Activated CD4-positive, CD25-positive, alpha-beta regulatory T cell treated with anti-CD3 and anti-CD28 coated beads, Interleukin-2, amount 50 U/mL, for 16 hours (primary cell): ENCODE results near the gene ANXA4.
"Not testable (repeated sequence)": the region's sequence is repeated elsewhere in the genome, so short reads cannot be mapped to it uniquely, and the experiment has no call there.

Experiments
- DNase-seq: peaks from one replicate; pipeline ENCODE4 v3.0.0-alpha.2; 2020; ENCODE audit warnings: low read depth, low spot score

The ANXA4 gene

GRCh38 chr2:69776886-69777785, 35.2 kb downstream of the ANXA4 start:
- DNase-seq = no peak

DNA sequence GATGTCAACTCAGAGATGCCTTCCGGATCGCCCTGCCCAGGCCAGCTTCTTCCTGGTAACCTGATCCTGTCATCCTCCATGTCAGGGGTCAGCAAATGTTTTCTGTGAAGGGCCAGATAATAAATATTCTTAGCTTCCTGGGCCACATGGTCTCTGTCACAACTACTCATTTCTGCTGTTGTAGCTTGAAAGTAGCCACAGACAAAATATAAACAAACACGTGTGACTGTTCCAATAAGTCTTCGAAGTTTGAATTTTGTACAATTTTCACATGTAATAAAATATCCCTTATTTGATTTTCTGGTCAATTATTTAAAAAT, 35.8 kb downstream of the ANXA4 start:
- no peak for DNase-seq

DNA sequence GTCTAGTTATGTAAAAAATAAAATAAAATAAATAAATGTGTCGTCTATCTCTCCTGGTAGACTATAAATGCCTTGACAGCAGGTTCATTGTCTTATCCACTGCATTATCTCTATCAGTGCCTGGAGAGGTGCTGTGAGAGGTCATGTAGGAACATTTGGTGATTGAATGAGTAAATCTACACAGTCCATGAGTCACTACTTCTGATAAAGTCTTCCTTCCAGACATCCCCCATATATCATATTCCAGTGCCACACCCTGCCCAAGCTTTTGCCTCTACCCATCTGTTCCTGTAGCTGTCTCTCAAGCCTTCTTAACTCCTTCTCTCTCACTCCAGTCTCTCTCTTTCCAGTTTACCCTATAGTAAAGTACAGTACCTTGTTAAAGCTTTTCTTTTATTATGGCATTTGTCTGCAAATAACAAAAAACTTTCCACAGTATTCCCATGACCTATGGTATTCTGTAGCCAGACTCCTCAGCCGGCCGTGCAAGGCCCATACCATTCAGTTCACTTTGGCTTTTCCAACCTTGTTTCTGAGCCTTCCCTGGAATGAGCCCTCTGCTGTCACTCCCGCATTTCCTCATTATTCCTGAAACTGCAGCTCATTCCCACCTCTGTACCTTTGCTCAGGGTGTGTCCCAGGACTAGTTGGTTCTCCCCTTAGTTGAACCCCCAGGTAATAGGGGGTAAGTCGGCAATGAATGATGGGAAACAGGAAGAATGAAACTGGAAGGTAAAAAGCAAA, 37.5 kb downstream of the ANXA4 start:
- DNase-seq = no peak

- DNase-seq = no peak
These were observed 39.0 kb downstream of the ANXA4 start for GRCh38 chr2:69780921-69781320.

GRCh38 chr2:69781321-69782248, 39.7 kb downstream of the ANXA4 start:
- DNase-seq = no peak

DNA sequence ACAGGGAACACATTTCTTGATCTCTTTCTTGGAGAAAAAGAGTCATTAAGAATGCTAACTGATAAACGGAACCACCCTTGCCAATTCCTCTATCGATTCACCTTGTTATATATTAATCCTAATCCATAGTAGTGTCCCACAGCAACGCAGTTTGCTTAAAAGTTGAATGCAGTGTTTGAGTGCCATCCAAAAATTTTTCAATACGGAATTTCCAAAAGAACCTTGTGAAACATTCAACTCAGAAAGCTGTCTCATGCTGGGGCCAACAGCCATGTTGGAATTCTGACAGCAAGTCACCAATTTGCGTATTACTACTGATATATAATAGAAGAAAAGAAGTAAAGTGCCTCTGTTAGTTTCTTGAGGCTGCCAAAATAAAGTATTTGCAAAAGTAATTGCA, 42.3 kb downstream of the ANXA4 start:
- DNase-seq = no peak

DNA sequence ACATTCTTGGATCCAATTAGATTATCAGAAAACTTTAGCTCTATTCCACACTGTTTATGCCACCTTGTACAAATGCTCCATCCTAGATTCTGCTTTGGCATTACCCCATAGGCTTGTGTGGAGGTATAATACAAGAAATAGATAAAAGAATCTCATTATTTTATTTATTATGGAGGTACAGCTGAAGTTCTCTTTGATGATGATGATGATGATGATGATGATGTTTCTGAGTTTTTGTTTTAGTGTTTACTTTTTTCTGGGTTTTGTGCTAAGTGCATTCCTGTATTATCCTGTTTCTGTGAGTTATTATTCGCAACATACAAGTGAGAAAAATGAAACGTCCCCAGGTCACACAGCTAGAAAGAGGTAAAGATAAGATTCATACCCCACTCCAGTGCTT, 43.4 kb downstream of the ANXA4 start:
- no peak for DNase-seq

DNA sequence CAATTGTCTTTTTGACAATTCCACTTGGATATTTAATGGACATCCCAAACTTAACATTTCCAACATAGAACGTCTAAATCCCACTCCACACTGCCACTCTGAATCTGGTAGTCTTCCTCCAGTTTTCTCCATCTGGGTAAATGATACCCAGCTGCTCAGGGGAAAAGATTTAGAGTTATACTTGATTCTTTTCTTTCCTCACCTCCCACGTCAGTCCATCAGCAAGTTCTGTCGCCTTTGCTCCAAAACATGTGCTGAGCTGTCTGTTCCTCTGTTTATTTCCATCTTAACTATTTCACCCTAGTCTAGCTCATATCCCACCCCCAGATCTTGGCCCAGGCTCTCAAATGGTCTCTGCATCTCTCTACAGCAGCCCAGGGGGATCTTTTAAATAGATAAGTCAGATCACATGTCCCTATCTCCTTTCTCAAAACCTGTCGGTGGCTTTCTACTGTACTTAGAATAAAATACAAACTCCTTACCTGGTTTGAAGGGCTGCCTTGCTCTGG, 44.2 kb downstream of the ANXA4 start:
- DNase-seq = no peak

GRCh38 chr2:69789175-69789721, 47.3 kb downstream of the ANXA4 start:
- no peak for DNase-seq

GRCh38 chr2:69789772-69790600, 48.1 kb downstream of the ANXA4 start:
- no peak for DNase-seq

- DNase-seq = no peak
These were observed 48.6 kb downstream of the ANXA4 start for GRCh38 chr2:69790601-69790959.

- no peak for DNase-seq
These were observed 49.1 kb downstream of the ANXA4 start for GRCh38 chr2:69791045-69791444.

GRCh38 chr2:69796174-69796573, 54.2 kb downstream of the ANXA4 start:
- no peak for DNase-seq

DNA sequence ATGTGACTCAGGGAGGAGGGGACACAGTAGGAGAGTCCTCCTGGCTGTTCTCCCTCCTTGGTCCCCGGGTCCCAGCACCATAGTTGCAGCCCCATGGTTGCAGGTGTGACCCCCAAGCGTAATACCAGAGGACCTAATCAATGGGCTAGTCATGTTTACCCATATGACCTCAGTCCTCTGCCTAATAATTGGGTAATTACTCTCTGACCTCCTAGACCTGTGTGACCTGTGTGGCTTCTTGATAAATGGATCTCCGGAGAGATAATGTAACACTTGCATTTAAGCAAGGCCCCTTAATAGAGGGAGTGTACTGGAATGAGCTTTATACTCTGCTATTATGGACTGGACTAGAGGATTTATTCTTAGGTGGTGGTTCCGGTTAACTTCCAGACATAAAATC, 55.3 kb downstream of the ANXA4 start:
- DNase-seq = no peak

DNA sequence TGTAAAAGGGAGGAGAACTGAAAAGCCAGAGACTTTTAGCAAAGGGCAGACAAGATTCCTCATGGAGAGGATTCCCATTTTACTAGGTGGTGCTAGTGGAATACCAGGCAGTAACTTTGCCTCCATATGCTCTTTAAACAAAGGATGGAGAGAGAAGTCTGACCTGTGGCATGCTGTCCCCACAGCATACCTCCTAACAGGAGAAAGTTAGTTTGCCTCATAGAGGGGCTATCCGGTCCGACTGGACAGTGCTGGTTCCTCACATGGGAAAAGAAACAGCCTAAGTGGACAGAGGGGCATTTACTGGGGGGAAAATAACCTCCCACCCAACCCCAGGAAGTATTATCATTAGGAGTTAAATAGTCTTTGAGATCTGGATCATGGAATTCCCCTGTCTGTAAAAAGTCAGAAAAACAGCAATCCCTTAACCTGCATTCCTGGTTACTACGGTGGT, 55.9 kb downstream of the ANXA4 start:
- no peak for DNase-seq

GRCh38 chr2:69798290-69798908, 56.5 kb downstream of the ANXA4 start:
- no peak for DNase-seq

DNA sequence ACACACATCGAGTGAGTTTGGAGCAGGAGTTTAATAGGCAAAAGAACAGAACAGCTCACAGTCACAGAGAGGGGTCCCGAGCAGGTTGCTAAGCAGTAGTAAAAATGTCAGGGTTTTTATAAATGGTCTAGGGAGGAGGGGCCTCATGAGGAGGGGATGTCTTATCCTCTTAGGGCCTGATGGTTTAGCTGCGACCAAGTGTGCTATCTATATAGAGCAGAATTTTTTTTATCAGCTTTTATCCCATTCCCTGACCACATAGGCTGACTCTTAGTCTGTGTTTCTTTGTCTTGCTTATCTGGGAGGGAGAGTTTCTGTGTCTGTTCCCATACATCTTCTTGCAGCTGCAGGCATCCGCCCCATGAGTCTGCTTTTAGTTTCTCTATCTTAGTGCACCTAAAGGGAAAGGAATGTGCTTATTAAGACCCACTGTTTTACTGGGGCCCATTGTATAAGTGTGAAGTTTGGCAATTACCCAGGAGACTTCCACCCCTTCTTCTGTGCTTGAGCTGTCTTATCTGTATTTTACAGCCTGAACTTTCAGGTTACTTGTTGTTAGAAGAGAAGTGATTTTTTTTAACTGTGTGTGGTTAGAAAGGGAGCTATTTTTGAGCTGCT, 57.1 kb downstream of the ANXA4 start:
- DNase-seq = no peak

GRCh38 chr2:69801745-69802290, 59.9 kb downstream of the ANXA4 start:
- no peak for DNase-seq

DNA sequence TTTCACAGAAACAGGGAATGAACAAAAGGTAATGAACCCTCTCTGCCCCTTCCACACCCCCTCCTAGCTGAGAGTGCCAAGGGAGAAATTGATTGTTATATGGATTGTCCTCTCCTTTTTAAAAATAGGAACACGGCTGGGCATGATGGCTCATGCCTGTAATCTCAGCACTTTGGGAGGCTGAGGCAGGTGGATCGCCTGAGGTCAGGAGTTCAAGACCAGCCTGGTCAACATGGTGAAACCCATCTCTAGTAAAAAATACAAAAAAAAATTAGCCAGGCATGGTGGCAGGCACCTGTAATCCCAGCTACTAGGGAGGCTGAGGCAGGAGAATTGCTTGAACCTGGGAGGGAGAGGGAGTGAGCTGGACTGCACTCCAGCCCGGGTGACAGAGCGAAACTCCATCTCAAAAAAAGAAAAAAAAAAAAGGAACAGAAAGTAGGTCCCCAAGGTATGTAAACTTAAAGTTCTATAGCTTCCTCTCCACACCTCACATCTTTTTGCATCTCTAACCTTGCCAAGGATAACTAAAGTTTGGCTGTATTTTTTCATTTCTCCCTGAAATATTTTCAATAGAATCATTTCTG, 60.9 kb downstream of the ANXA4 start:
- DNase-seq = not testable (repeated sequence)
